ENCODE results near the gene SYCE3. TPM values are rescaled to one million over a fixed set of nuclear protein-coding genes. Genes with fewer than 3 reads are reported as not detected.

SYCE3 gene
- polyA plus RNA-seq, 3 donors, result 1.9 to 3.1 TPM; not detected in 1

DNA sequence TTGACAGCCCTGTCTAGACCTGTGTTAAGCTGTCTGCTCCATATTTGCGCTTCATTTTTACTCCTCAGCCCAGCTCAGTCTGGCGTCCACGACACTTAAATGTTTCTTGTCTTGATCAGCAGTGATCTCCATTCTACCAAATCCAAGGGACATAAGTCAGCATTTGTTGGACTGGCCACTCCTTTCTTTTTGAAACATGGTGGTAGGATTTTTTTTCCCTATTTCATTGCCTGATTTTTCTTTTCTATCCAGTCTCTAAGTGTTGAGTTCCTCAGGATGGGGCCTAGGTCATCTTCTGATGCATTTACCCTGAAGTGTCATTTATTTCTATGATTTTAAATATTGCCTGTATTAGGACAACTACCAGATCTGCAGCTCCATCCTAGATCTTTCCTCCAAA is 53.8 kb downstream of the SYCE3 start:
- Mint-ChIP-seq H3K27me3 (ENCODE audit: low read depth in 3 of 3) (peaks cover 0 to 5% (median 0%) of the 10 kb centered on the region in 3 donors), H3K9me3 (no peaks in the 10 kb centered on the region), H3K4me3 (peak overlapping the region; percentile 87), H3K36me3 (peaks cover 13 to 25% of the 10 kb centered on the region in 2 donors), H3K27ac (peak overlapping the region; percentile 78 to 95 (median 89)), H3K4me1 (peaks cover 20% of the 10 kb centered on the region)
- intact Hi-C loops (cut with micrococcal nuclease), result loop anchor here (2.0 to 5.0 kb wide), 4 partner anchors 18 to 118 kb away; partner anchors contain the start of genes ARSA (in 1 of the 2), CHKB (in 1 of the 2) and SYCE3 (in 1 of the 2)
- Histone ChIP-seq H4K20me1 (ENCODE audit: insufficient read depth, low read length) (no peaks in the 10 kb centered on the region), H3K4me1 (ENCODE audit: control insufficient read depth in 1 of 2, insufficient read depth in 2 of 2, low read length in 2 of 2) (peaks cover 19 to 26% of the 10 kb centered on the region in 2 donors), H2AFZ (ENCODE audit: insufficient read depth, low read depth, low read length, poor library complexity, severe bottlenecking) (peak overlapping the region; percentile 84), H3K79me2 (ENCODE audit: insufficient read depth, low read length) (peaks cover 81% of the 10 kb centered on the region), H3K4me3 (replicated peaks in 1 of 3; ENCODE audit: low read depth in 2 of 3, low read length in 3 of 3) (peak overlapping the region; percentile 88 to 91 (median 89)), H3K9ac (ENCODE audit: insufficient read depth, low read length, poor library complexity, severe bottlenecking) (peak overlapping the region; percentile 77), H3K27ac (ENCODE audit: low read depth in 1 of 2, low read length in 2 of 2) (peak overlapping the region in 1 of 2 donors; percentile 84), H3K36me3 (replicated peaks in 1 of 2; ENCODE audit: control insufficient read depth in 1 of 2, insufficient read depth in 2 of 2, low read length in 2 of 2) (peaks cover 17 to 18% of the 10 kb centered on the region in 2 donors), H3K9me3 (replicated peaks in 1 of 2; ENCODE audit: control insufficient read depth in 1 of 2, insufficient read depth in 1 of 2, low read length in 2 of 2) (no peaks in the 10 kb centered on the region), H3K27me3 (ENCODE audit: control insufficient read depth in 2 of 2, insufficient read depth in 2 of 2, low read length in 2 of 2) (no peaks in the 10 kb centered on the region), H3K4me2 (replicated peaks; ENCODE audit: extremely low read depth, low read length, poor library complexity, severe bottlenecking) (peak overlapping the region; percentile 92)
- TF ChIP-seq, protein P1, sequence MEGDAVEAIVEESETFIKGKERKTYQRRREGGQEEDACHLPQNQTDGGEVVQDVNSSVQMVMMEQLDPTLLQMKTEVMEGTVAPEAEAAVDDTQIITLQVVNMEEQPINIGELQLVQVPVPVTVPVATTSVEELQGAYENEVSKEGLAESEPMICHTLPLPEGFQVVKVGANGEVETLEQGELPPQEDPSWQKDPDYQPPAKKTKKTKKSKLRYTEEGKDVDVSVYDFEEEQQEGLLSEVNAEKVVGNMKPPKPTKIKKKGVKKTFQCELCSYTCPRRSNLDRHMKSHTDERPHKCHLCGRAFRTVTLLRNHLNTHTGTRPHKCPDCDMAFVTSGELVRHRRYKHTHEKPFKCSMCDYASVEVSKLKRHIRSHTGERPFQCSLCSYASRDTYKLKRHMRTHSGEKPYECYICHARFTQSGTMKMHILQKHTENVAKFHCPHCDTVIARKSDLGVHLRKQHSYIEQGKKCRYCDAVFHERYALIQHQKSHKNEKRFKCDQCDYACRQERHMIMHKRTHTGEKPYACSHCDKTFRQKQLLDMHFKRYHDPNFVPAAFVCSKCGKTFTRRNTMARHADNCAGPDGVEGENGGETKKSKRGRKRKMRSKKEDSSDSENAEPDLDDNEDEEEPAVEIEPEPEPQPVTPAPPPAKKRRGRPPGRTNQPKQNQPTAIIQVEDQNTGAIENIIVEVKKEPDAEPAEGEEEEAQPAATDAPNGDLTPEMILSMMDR (IDR thresholded peaks at IDR 0.05), result no peak
- WGBS (ENCODE audit: insufficient coverage), result 25% methylated on average over 1 of the region's 3 CpGs
- DNase-seq, result peak in 1 of 3 donors; percentile 4

DNA sequence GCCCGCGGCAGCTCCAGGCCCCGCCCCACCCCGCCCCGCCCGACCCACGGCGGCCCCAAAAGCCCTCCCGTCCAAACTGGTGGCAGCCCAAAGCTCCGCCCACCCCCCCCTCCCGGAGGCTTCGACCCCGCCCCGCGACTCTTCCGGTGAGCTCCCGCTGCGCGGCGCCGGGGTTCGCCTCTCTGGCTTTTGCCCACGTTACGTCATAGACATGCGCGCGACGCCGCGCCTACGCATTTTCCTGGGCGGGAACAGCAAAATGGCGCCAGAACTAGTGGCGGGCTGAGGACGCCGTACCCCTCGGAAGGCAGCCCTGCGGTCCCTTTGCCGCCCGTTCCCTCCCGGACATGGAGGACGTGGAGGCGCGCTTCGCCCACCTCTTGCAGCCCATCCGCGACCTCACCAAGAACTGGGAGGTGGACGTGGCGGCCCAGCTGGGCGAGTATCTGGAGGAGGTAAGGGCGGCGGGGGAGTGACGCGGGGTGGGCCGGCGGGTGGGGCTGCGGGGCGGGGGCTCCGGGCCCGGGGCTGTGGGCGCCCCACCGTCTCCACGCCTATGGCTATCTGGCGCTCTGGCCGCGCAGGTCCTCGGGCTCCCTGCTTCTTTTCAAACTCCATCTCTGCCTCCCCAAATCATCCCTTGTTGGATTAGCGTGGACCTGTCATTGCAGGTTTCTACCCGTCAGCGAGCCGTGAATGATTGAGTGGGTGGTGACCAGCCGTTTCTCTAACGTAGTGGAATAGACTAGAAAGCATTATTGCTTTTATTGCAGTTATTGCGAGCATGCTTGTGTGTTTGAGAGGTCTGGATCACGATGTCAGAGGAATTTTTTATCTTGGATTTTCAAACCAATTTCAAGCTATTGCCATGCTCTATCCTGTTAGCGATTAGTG is 54.5 kb downstream of the SYCE3 start, which contains the start of gene NCAPH2:
Gene NCAPH2, plus strand, starts transcription at position 234 of the 894 bp plus-strand sequence. Its CDS starts 114 bp downstream, at position 348.
- no peaks in the 10 kb centered on the region for H3K9me3 ChIP-seq (replicated peaks in 1 of 2; ENCODE audit: control insufficient read depth in 1 of 2, insufficient read depth in 1 of 2, low read length in 2 of 2)
- peak within 1 kb of the TSS; percentile 78 to 87 for H3K27ac ChIP-seq (ENCODE audit: low read depth in 1 of 2, low read length in 2 of 2)
- H3K36me3 Mint-ChIP-seq, result peaks cover 13 to 21% of the 10 kb centered on the region in 2 donors
- peaks cover 0 to 5% (median 0%) of the 10 kb centered on the region in 3 donors for H3K27me3 Mint-ChIP-seq (ENCODE audit: low read depth in 3 of 3)
- H3K9me3 Mint-ChIP-seq, result no peaks in the 10 kb centered on the region
- peaks cover 21 to 23% of the 10 kb centered on the region in 2 donors for H3K36me3 ChIP-seq (replicated peaks in 1 of 2; ENCODE audit: control insufficient read depth in 1 of 2, insufficient read depth in 2 of 2, low read length in 2 of 2)
- H3K4me1 Mint-ChIP-seq, result peaks cover 20% of the 10 kb centered on the region
- peak within 1 kb of the TSS; percentile 95 to 96 for H3K4me3 Mint-ChIP-seq
- TF ChIP-seq, protein P1 (IDR thresholded peaks at IDR 0.05), result no peak
- peak within 1 kb of the TSS; percentile 86 to 97 (median 94) for H3K27ac Mint-ChIP-seq
- H2AFZ ChIP-seq (ENCODE audit: insufficient read depth, low read depth, low read length, poor library complexity, severe bottlenecking), result peak within 1 kb of the TSS; percentile 84
- H3K79me2 ChIP-seq (ENCODE audit: insufficient read depth, low read length), result peaks cover 74% of the 10 kb centered on the region
- DNase-seq, result peak; percentile 95 to 99 (median 98)
- peaks cover 19 to 26% of the 10 kb centered on the region in 2 donors for H3K4me1 ChIP-seq (ENCODE audit: control insufficient read depth in 1 of 2, insufficient read depth in 2 of 2, low read length in 2 of 2)
- peak within 1 kb of the TSS; percentile 92 to 98 (median 96) for H3K4me3 ChIP-seq (replicated peaks in 1 of 3; ENCODE audit: low read depth in 2 of 3, low read length in 3 of 3)
- no peaks in the 10 kb centered on the region for H3K27me3 ChIP-seq (ENCODE audit: control insufficient read depth in 2 of 2, insufficient read depth in 2 of 2, low read length in 2 of 2)
- H4K20me1 ChIP-seq (ENCODE audit: insufficient read depth, low read length), result no peaks in the 10 kb centered on the region
- intact Hi-C loops (cut with micrococcal nuclease), result loop anchor here (2.0 to 5.0 kb wide), 5 partner anchors 19 to 121 kb away; partner anchors contain the start of genes ARSA (in 2 of the 2), CHKB (in 1 of the 2) and SYCE3 (in 1 of the 2)
- H3K4me2 ChIP-seq (replicated peaks; ENCODE audit: extremely low read depth, low read length, poor library complexity, severe bottlenecking), result peak within 1 kb of the TSS; percentile 98
- peak within 1 kb of the TSS; percentile 84 for H3K9ac ChIP-seq (ENCODE audit: insufficient read depth, low read length, poor library complexity, severe bottlenecking)
- under 1% methylated on average over 42 of the region's 76 CpGs for WGBS (ENCODE audit: insufficient coverage)

All from CD14-positive monocyte (primary cell).